GM11168 (cell line): Measurements from ENCODE around the gene ZMIZ2.

ENCODE experiments used
- in situ Hi-C: fragments of 300-500 bp; cut with MboI; formaldehyde crosslinking; loops from one replicate; pipeline ENCODE4 v1.12.0; 2022; ENCODE audit warnings: low sequenced_read_pairs; ENCODE audit not compliant: unreplicated experiment

Gene ZMIZ2

DNA sequence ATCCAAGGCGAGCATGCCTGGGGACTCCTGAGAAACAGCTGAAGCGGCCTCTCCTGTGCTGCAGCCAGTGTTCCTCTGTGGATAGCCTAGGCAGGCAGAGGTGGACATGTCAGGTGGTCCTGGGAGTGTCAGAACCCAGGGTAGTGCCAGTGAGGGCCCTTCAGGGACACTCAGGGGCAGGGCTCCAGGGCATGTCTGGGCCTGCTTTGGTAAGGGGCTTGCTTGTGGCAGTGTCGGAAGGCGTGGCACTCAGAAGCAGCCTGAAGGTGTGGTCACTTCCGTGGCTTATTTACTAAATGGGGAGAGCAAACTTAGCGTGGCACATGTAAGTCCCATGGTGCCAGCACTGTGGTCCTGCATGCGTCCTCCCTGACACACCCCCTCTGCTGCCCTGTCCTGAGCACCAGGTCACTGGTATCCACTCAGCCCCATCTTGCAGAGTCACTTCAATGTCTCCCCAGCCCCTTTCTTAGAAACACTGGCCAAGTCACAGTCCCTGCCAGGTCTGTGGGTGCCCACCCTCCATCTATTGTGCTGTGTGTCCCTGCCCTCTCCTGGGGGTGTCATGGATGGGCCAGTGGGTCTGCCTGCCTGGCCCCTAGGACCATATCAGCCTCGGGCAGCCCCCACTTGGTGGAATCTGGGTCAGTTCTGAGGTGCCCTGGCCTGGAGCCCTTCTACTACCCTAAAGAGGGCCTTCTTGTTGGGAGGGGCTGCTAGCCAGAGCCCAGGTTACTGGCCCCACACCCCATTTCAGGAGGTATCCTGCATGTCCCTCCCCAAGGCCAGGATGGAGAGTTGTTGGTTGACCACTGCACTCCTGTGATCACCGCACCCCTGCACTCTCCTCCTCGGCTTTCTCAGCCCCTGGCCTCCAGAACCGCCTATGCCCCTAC is 6.4 kb downstream of the ZMIZ2 start:
- in situ Hi-C loops, result loop anchor here (25.0 kb wide), 1 partner anchor 168 kb away; the partner anchor contains the start of gene TMED4

DNA sequence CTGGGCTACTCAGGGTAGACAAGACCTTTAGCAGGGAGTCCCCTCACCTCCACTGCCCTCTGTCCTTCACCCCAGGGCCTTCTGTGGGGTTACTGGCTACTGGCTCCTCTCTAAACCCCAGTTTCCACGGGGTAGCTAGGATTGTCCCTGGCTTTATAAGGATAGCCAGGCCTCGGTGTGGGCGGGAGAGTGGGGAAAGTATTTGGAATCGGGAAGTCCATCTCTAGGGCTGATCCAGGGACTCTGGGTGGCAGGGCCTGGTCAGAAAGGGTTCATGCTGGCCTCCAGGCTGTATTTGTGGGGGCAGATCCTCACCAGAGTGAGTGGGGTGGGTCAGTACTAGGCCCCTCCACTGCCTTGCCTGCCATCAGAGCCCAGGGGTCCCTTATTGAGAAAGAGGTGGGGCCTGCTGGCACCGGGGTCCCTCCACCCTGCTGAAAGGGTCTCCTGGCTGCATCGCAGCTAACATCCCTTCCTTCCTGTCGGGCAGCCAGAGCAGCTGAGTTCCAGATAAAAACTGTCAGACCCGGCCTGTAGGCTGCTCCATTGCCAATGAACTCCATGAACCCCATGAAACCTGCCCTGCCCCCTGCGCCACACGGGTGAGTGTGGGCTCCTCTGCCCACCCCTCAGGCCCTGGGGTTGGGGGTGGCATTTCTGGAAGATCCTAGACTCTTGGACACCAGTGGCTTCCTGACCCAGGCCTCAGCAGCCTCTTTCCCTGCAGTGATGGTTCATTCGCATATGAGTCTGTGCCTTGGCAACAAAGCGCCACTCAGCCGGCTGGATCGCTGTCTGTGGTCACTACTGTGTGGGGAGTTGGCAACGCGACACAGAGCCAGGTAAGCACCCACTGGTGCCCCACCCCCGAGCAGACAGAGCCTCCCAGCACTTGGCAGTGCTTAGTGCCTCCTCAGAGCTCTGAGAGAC is 7.3 kb downstream of the ZMIZ2 start:
- in situ Hi-C loops, result loop anchor here (25.0 kb wide), 1 partner anchor 169 kb away; the partner anchor contains the start of gene TMED4

DNA sequence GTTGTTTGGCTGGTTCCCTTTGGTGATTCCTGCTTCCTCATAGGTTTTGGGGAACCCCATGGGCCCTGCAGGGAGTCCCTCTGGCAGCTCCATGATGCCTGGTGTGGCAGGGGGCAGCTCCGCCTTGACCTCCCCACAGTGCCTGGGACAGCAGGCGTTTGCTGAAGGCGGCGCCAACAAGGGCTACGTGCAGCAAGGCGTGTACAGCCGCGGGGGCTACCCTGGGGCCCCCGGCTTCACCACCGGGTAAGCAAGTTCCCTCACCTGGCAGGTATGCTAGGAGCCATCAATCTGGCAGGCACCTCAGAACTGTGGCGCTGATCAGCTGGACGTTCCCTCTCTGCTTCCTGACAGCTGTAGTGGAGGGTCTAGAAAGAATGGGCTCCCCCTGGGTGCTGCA is 8.3 kb downstream of the ZMIZ2 start:
- in situ Hi-C loops, result loop anchor here (25.0 kb wide), 1 partner anchor 170 kb away; the partner anchor contains the start of gene TMED4

DNA sequence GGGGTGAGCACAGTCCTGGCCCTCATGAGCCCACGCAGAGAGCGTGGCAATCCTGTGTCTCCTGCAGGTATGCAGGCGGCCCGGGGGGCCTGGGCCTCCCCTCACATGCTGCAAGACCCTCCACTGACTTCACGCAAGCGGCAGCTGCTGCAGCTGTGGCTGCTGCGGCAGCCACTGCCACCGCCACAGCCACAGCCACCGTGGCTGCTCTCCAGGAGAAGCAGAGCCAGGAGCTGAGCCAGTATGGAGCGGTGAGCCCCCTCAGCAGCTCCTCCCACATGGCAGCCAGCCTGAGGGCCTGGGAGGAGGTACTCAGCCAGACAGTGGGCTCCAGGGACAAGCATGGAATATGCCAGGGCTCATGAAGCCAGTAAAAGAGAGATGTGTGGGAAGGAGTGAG is 8.7 kb downstream of the ZMIZ2 start:
- in situ Hi-C loops, result loop anchor here (25.0 kb wide), 1 partner anchor 170 kb away; the partner anchor contains the start of gene TMED4

DNA sequence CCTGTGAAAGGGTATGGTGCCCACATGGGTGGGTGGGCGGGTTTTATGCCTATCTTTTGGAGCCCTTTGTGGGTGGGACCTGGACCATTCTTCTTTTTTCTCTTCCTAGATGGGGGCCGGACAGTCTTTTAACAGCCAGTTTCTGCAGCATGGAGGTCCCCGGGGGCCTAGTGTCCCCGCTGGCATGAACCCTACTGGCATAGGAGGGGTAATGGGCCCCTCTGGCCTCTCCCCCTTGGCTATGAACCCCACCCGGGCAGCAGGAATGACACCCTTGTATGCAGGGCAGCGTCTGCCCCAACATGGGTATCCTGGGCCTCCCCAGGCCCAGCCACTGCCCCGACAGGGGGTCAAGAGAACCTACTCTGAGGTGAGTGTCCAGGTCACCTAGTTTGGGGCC is 9.1 kb downstream of the ZMIZ2 start:
- in situ Hi-C loops, result loop anchor here (25.0 kb wide), 1 partner anchor 170 kb away; the partner anchor contains the start of gene TMED4

DNA sequence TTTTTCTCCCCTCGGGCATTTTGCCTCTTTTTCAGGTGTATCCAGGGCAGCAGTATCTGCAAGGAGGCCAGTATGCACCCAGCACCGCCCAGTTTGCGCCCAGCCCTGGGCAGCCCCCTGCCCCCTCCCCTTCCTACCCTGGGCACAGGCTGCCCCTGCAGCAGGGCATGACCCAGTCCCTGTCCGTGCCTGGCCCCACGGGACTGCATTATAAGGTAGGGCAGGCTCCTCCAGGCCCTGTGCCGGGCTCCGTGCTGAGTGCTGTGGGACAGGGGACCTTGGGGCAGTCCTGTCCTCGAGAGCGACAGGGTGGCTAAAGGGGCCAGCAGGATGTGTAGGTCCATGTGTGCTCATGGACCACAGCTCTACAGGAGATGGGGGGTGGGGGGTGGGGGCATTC is 10.6 kb downstream of the ZMIZ2 start:
- in situ Hi-C loops, result loop anchor here (25.0 kb wide), 1 partner anchor 172 kb away; the partner anchor contains the start of gene TMED4

DNA sequence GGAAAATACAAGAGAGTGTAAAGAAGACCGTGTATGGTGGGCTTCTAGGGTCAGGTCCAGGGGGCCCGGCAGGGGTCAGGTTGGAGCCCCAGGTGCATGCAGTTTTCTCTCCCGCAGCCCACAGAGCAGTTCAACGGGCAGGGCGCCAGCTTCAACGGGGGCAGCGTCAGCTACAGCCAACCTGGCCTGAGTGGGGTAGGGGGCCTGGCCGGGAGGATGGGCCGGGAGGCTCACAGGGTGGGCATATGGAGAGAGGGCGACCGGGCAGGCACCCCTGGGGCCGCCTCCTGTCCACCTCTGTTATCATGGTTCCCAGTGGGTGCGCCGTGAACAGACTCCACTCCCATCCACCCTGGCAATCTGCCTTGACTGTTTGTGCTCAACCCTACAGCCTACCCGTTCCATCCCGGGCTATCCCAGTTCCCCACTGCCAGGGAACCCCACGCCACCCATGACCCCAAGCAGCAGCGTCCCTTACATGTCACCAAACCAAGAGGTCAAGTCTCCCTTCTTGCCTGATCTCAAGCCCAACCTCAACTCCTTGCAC is 11.5 kb downstream of the ZMIZ2 start:
- in situ Hi-C loops, result loop anchor here (25.0 kb wide), 1 partner anchor 173 kb away; the partner anchor contains the start of gene TMED4

DNA sequence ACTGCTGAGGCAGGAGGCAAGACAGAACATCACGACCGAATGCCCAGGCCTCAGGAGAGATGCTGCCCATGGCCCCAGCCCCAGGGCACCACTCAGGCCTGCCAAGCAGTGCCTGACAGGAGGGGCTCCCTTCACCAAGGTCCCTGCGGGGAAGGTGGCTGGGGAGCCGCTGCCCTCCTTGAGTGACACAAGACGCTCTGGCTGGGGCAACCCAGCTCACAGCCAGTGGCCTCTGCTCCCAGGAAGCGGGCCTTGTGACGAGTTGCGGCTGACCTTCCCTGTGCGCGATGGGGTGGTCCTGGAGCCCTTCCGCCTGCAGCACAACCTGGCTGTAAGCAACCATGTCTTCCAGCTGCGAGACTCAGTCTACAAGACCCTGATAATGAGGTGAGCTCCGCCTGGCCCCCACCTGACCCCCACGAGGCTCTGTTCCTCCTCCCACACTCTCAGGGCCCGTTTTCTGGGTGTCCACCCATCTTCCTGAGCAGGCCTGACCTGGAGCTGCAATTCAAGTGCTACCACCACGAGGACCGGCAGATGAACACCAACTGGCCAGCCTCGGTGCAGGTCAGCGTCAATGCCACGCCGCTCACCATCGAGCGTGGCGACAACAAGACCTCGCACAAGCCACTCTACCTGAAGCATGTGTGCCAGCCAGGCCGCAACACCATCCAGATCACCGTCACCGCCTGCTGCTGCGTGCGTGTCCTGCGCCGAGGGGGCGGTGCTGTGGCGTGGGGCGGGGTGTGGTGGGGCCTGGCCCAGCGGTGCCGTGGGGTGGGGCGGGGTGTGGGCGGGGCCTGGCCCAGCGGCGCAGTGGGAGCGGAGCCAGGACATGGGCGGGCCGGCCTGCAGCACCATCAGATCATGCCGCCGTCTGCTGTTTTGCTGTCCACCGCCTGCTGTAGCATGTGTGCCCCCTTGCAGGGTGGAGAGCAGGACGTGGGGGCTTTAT is 12.8 kb downstream of the ZMIZ2 start:
- in situ Hi-C loops, result loop anchor here (25.0 kb wide), 1 partner anchor 174 kb away; the partner anchor contains the start of gene TMED4

DNA sequence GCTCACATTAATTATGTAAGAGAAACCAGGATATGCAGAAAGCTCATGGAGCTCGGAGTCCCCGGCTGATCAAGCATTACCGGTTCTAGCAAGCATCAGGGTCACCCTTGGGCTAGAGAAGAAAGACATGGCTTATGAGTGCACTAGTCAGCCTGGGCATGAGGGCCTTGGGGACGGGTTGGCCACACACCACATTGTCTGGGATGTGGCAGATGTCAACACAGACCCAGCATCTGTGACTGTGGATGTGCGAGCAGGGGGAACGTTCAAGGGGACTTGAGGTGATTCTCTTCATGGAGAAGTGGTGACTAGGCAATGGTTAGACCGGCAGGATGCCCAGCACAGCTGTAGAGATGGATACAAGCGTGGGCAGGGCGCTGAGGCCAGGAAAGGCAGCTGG is 13.7 kb downstream of the ZMIZ2 start:
- in situ Hi-C loops, result loop anchor here (25.0 kb wide), 1 partner anchor 175 kb away; the partner anchor contains the start of gene TMED4

DNA sequence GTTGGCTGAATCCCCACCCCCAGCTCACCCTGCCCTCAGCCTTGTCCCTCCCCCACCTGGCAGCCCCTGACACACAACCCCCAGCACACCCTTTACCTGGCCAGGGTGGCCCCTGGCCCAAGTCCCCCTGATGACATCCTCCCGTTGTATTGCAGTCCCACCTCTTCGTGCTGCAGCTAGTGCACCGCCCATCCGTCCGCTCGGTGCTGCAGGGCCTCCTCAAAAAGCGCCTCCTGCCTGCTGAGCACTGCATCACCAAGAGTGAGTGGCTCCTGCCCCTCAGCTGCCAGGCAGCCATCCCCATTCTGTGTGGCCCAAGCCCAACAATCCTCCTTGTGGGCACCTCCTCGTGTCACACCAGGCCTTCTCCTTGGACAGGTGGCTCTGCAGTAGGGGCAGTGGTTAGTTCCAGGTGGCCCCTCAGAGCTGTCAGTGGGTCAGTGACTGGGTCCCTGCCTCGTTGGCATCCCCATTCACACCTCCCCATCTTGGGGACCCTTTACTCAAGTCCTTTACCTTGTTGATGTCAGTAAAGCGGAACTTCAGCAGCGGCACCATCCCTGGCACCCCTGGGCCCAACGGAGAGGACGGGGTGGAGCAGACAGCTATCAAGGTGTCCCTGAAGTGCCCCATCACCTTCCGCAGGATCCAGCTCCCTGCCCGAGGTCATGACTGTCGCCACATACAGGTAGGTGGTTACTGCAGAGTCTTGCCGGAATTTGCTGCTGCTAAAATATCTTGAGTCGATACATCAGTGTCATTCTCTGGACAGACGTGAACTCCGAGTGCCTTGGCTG is 14.3 kb downstream of the ZMIZ2 start:
- in situ Hi-C loops, result loop anchor here (25.0 kb wide), 1 partner anchor 176 kb away; the partner anchor contains the start of gene TMED4

DNA sequence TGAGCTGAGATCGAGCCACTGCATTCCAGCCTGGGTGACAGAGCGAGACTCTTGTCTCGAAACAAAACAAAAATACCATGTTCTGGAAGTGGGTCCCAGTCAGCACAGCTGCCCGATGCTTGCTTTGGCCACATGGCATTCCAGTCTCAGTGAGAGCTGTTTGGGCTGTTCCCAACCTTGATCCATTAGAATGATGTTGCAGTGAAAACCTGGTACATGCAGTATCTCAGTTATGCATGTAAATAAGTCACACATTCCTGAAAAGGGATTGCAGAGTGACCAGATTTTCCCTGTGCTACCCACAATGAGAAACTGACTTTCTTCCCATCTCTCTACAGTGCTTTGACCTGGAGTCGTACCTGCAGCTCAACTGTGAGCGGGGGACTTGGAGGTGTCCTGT is 15.4 kb downstream of the ZMIZ2 start:
- in situ Hi-C loops, result loop anchor here (25.0 kb wide), 1 partner anchor 177 kb away; the partner anchor contains the start of gene TMED4

DNA sequence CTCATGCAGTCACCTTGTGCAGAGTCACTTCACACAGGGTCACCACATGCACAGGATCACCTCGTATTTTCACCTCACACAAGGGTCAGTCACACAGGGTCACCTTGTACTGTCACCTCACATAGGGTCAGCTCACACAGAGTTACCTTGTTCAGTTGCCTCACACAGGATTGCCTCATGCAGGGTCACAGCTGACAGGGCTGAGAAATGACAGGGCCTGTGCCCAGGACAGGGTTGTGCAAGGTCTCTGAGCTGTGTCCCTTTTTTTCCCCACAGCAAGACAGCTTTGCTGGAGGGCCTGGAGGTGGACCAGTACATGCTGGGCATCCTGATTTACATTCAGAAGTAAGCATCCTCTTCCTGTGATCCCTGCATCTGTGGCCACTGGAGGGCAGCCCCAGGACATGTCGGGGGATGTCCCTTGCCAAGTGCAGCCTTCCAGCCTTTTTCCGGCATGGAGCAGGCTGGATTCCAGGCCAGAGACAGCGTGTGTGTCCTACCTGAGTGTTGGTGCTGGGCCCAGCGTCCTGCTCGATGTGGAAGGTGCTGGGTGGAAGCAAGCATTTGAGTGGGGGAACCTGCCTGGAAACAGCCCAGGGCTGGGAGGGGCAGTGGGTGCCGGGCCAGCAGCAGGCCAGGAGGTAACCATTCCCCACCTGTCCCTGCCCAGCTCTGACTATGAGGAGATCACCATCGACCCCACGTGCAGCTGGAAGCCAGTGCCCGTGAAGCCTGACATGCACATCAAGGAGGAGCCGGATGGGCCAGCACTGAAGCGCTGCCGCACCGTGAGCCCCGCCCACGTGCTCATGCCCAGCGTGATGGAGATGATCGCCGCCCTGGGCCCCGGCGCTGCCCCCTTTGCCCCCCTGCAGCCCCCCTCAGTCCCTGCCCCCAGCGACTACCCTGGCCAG is 16.3 kb downstream of the ZMIZ2 start:
- in situ Hi-C loops, result loop anchor here (25.0 kb wide), 1 partner anchor 178 kb away; the partner anchor contains the start of gene TMED4

DNA sequence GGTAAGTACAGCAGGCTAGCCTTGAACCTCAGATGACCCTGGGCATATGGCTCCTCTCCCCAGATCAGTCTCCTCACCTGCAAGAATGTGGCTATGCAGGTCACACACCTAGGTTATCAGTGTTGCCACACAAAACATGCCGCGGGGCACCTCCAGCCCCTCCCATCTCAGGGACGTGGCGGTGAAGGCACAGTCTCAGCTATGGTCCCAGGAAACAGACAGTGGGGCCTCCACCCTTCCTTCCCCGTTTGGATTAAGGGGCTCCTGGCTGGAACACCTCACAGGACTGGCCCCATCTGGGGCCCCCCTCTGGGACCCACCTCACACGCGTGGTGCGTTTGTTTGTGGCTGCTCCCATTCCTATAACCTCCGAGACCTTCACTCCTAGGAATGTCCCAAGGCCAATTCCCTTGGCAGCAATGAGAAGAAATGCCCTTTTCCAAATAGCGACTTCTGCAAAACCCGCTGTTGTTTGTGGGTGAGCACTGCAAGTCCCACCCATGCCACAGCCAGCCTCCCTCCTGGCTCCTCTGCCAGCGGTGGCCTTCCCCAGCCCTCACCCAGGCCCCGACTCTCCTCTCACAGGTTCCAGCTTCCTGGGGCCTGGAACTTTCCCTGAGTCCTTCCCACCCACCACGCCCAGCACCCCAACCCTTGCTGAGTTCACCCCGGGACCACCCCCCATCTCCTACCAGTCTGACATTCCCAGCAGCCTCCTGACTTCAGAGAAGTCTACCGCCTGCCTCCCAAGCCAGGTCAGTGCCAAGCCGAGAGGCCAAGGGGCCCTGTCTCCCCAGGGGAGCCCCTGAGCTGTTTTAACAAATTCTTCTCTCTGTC is 17.1 kb downstream of the ZMIZ2 start:
- in situ Hi-C loops, result loop anchor here (25.0 kb wide), 1 partner anchor 178 kb away; the partner anchor contains the start of gene TMED4

DNA sequence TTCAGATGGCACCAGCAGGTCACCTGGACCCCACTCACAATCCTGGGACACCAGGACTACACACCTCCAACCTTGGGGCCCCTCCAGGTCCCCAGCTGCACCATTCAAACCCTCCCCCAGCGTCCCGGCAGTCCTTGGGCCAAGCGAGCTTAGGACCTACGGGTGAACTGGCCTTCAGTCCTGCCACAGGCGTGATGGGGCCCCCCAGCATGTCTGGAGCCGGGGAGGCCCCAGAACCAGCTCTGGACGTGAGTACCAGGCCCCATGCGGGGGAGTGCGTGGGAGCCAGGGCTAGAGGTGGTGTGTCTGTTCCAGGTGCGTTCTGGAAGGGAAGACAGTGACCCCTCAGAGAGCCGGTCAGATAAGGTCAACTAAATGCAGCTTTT is 17.8 kb downstream of the ZMIZ2 start:
- in situ Hi-C loops, result loop anchor here (25.0 kb wide), 1 partner anchor 179 kb away; the partner anchor contains the start of gene TMED4

DNA sequence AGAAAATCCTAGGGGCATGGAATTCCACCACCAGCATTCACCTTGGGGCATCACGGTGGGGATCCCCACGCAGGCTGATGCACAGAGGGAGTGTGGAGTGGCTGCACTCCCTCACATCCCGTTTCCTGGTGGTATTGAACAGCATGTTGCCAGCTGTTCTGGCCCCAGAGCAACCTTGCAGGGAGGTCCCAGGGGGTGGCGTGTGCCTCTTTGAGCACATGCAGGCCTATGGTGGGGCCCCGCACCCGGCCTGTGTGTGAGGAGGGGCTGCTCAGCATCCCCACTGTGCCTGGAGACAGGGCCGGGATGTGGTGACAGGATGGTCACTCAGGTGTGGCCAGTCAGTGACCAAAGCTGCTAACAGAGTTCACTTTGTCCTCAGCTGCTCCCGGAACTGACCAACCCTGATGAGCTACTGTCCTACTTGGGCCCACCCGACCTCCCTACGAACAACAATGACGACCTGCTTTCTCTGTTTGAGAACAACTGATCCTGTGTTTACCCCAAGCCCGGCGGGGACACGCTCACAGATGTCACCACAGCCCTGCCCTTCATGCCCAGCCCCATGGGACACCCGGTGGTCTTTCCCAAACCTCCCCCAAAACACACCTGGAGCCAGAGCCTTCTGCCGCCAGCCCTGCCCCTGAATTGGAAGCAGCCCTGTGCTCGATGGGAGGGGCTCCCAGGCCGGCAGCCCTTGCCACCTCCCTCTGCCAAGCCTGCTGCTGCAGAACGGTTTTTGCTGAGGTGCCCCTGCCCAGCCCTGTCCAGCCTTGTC is 18.7 kb downstream of the ZMIZ2 start:
- in situ Hi-C loops, result loop anchor here (25.0 kb wide), 1 partner anchor 180 kb away; the partner anchor contains the start of gene TMED4
